GM18868 (cell line): ENCODE results near the gene E2F6.

ENCODE experiments used
- ATAC-seq: cut with Tn5 transposase; IDR thresholded peaks from one replicate; pipeline ENCODE4 v1.9.1; 2021; ENCODE audit warnings: mild to moderate bottlenecking, moderate library complexity; ENCODE audit not compliant: unreplicated experiment

The E2F6 gene

GRCh38 chr2:11494310-11494709, 28.3 kb upstream of the E2F6 start:
- no peak for ATAC-seq

GRCh38 chr2:11493282-11493681, 27.3 kb upstream of the E2F6 start:
- ATAC-seq, result no peak

GRCh38 chr2:11492720-11493119, 26.8 kb upstream of the E2F6 start:
- ATAC-seq, result no peak

- no peak for ATAC-seq
Measured at GRCh38 chr2:11492244-11492643, 26.3 kb upstream of the E2F6 start.

GRCh38 chr2:11491348-11491933, 25.5 kb upstream of the E2F6 start:
- no peak for ATAC-seq

- no peak for ATAC-seq
Measured at GRCh38 chr2:11490194-11490593, 24.2 kb upstream of the E2F6 start.

- ATAC-seq, result no peak
Measured at GRCh38 chr2:11488809-11489208, 22.8 kb upstream of the E2F6 start.

- no peak for ATAC-seq
Measured at GRCh38 chr2:11483806-11484617, 18.1 kb upstream of the E2F6 start.

- ATAC-seq, result no peak
Measured at GRCh38 chr2:11482473-11483035, 16.6 kb upstream of the E2F6 start.

- no peak for ATAC-seq
Measured at GRCh38 chr2:11481789-11482472, 16.0 kb upstream of the E2F6 start.

GRCh38 chr2:11481426-11481788, 15.4 kb upstream of the E2F6 start:
- no peak for ATAC-seq

GRCh38 chr2:11480859-11481258, 14.9 kb upstream of the E2F6 start:
- ATAC-seq, result no peak

- no peak for ATAC-seq
Measured at GRCh38 chr2:11480406-11480805, 14.4 kb upstream of the E2F6 start.

GRCh38 chr2:11478899-11479605, 13.1 kb upstream of the E2F6 start:
- ATAC-seq, result no peak

GRCh38 chr2:11477994-11478393, 12.0 kb upstream of the E2F6 start:
- ATAC-seq, result peak; percentile 80

- no peak for ATAC-seq
Measured at GRCh38 chr2:11473659-11474433, 7.9 kb upstream of the E2F6 start.

GRCh38 chr2:11467749-11468148, 1.8 kb upstream of the E2F6 start:
- ATAC-seq, result no peak

GRCh38 chr2:11467129-11467649, 1.2 kb upstream of the E2F6 start:
- no peak for ATAC-seq

GRCh38 chr2:11466307-11467128, 557 bp upstream of the E2F6 start:
- peak; percentile 22 for ATAC-seq
